Glutamatergic neuron (in vitro differentiated cells): ENCODE results near the gene ANO2. TPM values are rescaled to one million over a fixed set of nuclear protein-coding genes. Genes with fewer than 3 reads are reported as not detected.

Source experiments
- DNase-seq: peaks from one replicate; pipeline ENCODE4 v3.0.0; 2022
- H3K27ac Mint-ChIP-seq: one replicate; pipeline ENCODE4 v1.8.0; 2020; ENCODE audit warnings: mild to moderate bottlenecking, mixed read lengths, inconsistent platforms; ENCODE audit not compliant: unreplicated experiment
- H3K27me3 Mint-ChIP-seq: one replicate; pipeline ENCODE4 v1.8.0; 2020; ENCODE audit warnings: mild to moderate bottlenecking, moderate library complexity, mixed read lengths, inconsistent platforms; ENCODE audit not compliant: unreplicated experiment
- H3K36me3 Mint-ChIP-seq: one replicate; pipeline ENCODE4 v1.8.0; 2020; ENCODE audit warnings: mild to moderate bottlenecking, mixed read lengths, inconsistent platforms; ENCODE audit not compliant: unreplicated experiment
- H3K4me1 Mint-ChIP-seq: one replicate; pipeline ENCODE4 v1.8.0; 2020; ENCODE audit warnings: mild to moderate bottlenecking, low read depth, mixed read lengths, inconsistent platforms; ENCODE audit not compliant: unreplicated experiment
- H3K4me3 Mint-ChIP-seq: one replicate; pipeline ENCODE4 v1.8.0; 2020; ENCODE audit warnings: mild to moderate bottlenecking, mixed read lengths, inconsistent platforms; ENCODE audit not compliant: unreplicated experiment
- H3K9me3 Mint-ChIP-seq: one replicate; pipeline ENCODE4 v1.8.0; 2020; ENCODE audit warnings: mild to moderate bottlenecking, moderate library complexity, mixed read lengths, inconsistent platforms; ENCODE audit not compliant: unreplicated experiment
- total RNA-seq: library from RNA; stranded (reverse); fragmentation: NEBNext Ultra II Directional; extraction: Animal tissue kit (Norgen Biotek cat#: 25700); gene quantifications from one replicate; pipeline ENCODE4 v1.2.1, GENCODE V29; 2021; ENCODE audit not compliant: unreplicated experiment
- TF ChIP-seq, protein P1 (sequence below): fragments of 200-600 bp; sonication (generic); IDR thresholded peaks from one replicate; pipeline ENCODE4 v1.5.0; 2021; ENCODE audit not compliant: partially characterized antibody, unreplicated experiment

Gene ANO2
- total RNA-seq, 1 donor from 2014 or later, result not detected

DNA sequence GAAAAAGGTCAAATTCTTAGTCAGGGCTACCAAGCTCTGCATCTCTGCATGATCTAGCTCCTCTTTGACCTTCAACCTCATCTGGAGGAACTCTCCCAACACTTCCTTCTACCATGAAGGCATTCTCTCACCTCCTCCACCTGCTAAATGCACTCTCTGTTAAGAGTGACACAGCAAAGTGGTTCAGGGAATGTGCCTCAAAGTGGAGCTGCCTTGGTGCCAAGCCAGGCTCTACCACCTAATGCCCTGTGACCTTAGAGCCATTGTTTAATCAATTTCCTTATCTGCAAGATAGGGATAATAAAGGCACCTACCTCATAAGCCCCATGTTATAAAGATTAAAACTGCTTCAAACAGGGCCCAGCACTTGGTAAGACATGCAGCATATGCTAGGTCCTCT lies 236.7 kb downstream of the ANO2 start:
- Mint-ChIP-seq H3K27me3 (peaks cover 2% of the 10 kb centered on the region), H3K36me3 (no peaks in the 10 kb centered on the region), H3K4me1 (no peaks in the 10 kb centered on the region), H3K4me3 (no peak overlapping the region), H3K9me3 (peaks cover 1% of the 10 kb centered on the region), H3K27ac (no peak overlapping the region)
- TF ChIP-seq, protein P1, sequence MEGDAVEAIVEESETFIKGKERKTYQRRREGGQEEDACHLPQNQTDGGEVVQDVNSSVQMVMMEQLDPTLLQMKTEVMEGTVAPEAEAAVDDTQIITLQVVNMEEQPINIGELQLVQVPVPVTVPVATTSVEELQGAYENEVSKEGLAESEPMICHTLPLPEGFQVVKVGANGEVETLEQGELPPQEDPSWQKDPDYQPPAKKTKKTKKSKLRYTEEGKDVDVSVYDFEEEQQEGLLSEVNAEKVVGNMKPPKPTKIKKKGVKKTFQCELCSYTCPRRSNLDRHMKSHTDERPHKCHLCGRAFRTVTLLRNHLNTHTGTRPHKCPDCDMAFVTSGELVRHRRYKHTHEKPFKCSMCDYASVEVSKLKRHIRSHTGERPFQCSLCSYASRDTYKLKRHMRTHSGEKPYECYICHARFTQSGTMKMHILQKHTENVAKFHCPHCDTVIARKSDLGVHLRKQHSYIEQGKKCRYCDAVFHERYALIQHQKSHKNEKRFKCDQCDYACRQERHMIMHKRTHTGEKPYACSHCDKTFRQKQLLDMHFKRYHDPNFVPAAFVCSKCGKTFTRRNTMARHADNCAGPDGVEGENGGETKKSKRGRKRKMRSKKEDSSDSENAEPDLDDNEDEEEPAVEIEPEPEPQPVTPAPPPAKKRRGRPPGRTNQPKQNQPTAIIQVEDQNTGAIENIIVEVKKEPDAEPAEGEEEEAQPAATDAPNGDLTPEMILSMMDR, result no peak
- no peak for DNase-seq

DNA sequence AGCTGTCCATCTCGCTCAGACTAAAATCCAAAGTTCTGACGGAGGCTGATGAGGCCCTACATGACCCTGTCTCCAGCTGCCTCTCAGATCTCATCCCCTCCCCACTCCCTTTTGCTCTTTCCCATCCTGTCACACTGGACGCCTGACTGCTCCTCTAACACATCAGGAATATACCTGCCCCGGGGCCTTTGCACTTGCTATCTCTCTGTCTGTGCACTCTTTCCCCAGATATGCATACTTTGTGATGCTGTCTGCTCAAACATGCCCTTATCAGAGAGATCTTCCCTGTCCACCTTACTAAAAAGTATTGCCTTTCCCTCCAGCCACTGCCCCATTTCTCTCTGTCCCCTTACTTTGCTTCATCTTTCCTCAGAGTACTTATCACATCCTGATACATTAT lies 238.8 kb downstream of the ANO2 start:
- H3K27ac Mint-ChIP-seq, result no peak overlapping the region
- H3K4me1 Mint-ChIP-seq, result no peaks in the 10 kb centered on the region
- TF ChIP-seq, protein P1, result no peak
- no peaks in the 10 kb centered on the region for H3K36me3 Mint-ChIP-seq
- H3K9me3 Mint-ChIP-seq, result no peaks in the 10 kb centered on the region
- no peak overlapping the region for H3K4me3 Mint-ChIP-seq
- DNase-seq, result no peak
- peaks cover 2% of the 10 kb centered on the region for H3K27me3 Mint-ChIP-seq

DNA sequence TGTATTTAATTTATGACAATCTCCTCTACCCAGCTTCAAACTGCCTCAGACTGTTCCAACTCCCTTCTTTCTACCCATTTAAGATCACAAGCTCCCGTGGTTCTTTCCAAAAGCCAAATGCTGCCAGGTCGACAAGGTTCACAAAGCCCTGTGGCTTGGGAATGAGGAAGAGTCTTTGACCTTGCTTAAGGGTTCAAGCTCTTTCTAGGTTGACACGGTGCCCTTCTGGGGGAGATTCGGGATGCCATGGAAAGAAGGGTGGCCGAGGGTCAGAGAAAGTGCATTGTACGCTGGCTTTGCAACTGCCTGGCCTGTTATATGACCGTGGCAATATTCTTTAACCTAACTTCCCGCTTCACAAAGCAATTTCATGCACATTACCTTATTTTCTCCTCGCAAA lies 239.3 kb downstream of the ANO2 start:
- Mint-ChIP-seq H3K4me1 (no peaks in the 10 kb centered on the region), H3K27ac (no peak overlapping the region), H3K9me3 (no peaks in the 10 kb centered on the region), H3K4me3 (no peak overlapping the region), H3K27me3 (peaks cover 2% of the 10 kb centered on the region), H3K36me3 (no peaks in the 10 kb centered on the region)
- DNase-seq, result no peak
- TF ChIP-seq, protein P1, result no peak

DNA sequence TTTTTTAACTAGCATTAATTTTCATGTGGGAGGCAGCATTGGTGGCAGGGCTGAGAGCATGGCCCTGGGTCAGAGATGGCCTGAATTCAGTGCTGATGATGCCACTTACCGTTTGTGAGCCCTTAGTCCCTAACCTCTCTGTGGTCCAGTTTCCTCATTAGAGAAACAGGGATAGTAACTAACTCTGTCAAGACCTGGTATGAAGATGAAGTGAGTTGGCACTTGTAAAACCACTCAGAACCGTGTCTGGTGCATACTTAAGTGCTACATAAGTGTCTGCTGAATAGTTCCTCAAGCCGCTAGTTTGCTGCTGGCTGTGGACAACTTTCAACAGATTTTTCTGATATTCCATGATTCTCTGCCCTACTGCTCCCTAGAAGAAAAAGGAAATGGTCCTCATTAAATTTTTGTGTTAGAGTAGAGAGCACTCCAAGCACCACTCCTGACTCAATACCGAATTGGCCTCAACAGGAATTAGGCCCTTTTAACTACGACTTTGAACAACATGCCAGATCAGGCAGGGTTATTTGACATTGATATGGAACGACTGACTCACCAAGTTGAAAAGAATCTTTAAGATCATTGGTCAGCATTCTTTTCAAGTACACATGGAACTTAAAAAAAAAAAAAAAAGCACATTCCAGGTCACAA lies 250.2 kb downstream of the ANO2 start:
- Mint-ChIP-seq H3K27me3 (peaks cover 2% of the 10 kb centered on the region), H3K9me3 (no peaks in the 10 kb centered on the region), H3K4me3 (no peak overlapping the region), H3K4me1 (no peaks in the 10 kb centered on the region), H3K36me3 (peaks cover 15% of the 10 kb centered on the region), H3K27ac (no peak overlapping the region)
- TF ChIP-seq, protein P1, result no peak
- DNase-seq, result no peak

DNA sequence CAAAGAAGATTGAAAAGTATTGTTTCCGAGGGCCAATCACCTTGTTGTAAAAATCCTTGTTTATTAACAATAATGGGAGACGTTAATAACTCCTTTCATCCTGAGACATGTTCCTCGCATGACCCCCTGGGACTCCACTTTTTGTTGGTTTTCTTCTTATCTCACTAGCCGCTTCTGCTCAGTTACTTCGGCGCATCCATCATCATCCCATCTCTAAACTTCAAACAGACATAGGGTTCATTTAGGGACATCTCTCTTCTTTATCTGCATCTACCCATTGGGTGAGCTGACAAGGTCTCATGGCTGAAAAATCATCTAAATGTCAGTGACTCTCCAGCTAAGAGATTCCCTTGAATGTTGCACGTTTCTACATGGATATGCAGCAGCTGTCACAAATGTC lies 252.2 kb downstream of the ANO2 start:
- H3K4me1 Mint-ChIP-seq, result no peaks in the 10 kb centered on the region
- H3K27ac Mint-ChIP-seq, result no peak overlapping the region
- H3K27me3 Mint-ChIP-seq, result peaks cover 2% of the 10 kb centered on the region

More for the DNA sequence above, 252.2 kb downstream of the ANO2 start:
- TF ChIP-seq, protein P1, result no peak
- DNase-seq, result no peak
- H3K9me3 Mint-ChIP-seq, result no peaks in the 10 kb centered on the region
- H3K4me3 Mint-ChIP-seq, result no peak overlapping the region
- H3K36me3 Mint-ChIP-seq, result peaks cover 15% of the 10 kb centered on the region
